Calu3 (cell line): ENCODE measurements around the gene QPRT. TPM values are rescaled to one million over a fixed set of nuclear protein-coding genes. Genes with fewer than 3 reads are reported as not detected.

ENCODE experiments used
- BruUV-seq: library from RNA; stranded (reverse); fragments of 400-500 nt; replicated peaks from 2 replicates; lab custom pipeline; 2021; lab: Mats Ljungman, UMichigan
- CTCF ChIA-PET: fragments of 300-600 bp; sonication (Branson Sonifier 250); formaldehyde crosslinking; loops from one replicate; lab custom pipeline; 2022; ENCODE audit warnings: antibody characterized with exemption; lab: Charles Lee
- DNase-seq: peaks from one replicate; pipeline ENCODE4 v3.0.0; 2022
- H3K27ac Mint-ChIP-seq: one replicate; pipeline ENCODE4 v1.8.0; 2022; ENCODE audit warnings: mixed read lengths; ENCODE audit not compliant: unreplicated experiment
- H3K27me3 Mint-ChIP-seq: one replicate; pipeline ENCODE4 v1.8.0; 2022; ENCODE audit warnings: mixed read lengths; ENCODE audit not compliant: unreplicated experiment
- H3K36me3 Mint-ChIP-seq: one replicate; pipeline ENCODE4 v1.8.0; 2022; ENCODE audit warnings: mild to moderate bottlenecking, moderate library complexity, mixed read lengths; ENCODE audit not compliant: insufficient read depth, unreplicated experiment
- H3K4me1 Mint-ChIP-seq: one replicate; pipeline ENCODE4 v1.8.0; 2022; ENCODE audit warnings: mild to moderate bottlenecking, low read depth, mixed read lengths; ENCODE audit not compliant: unreplicated experiment
- H3K4me3 Mint-ChIP-seq: one replicate; pipeline ENCODE4 v1.8.0; 2022; ENCODE audit warnings: mild to moderate bottlenecking, low read depth, moderate library complexity, mixed read lengths; ENCODE audit not compliant: unreplicated experiment
- H3K9me3 Mint-ChIP-seq: one replicate; pipeline ENCODE4 v1.8.0; 2022; ENCODE audit warnings: low read depth, mixed read lengths; ENCODE audit not compliant: unreplicated experiment
- CTCF ChIP-seq: fragments of 200-600 bp; IDR thresholded peaks from one replicate; pipeline ENCODE4 v1.8.0; 2022; ENCODE audit warnings: antibody characterized with exemption; ENCODE audit not compliant: unreplicated experiment
- intact Hi-C: fragments of 100-400 bp; cut with micrococcal nuclease; formaldehyde crosslinking; loops from one replicate; pipeline ENCODE4 v1.10.0; 2022; ENCODE audit not compliant: unreplicated experiment
- total RNA-seq: library from RNA; stranded (reverse); gene quantifications from 2 replicates; pipeline ENCODE4 v1.2.3, GENCODE V29; 2022

Gene QPRT
- total RNA-seq, 1 experiment from 2014 or later, result 4.6 TPM

- no TSS peak for BruUV-seq
Observed at GRCh38 chr16:29714396-29714795, 35.4 kb downstream of the QPRT start.

DNA sequence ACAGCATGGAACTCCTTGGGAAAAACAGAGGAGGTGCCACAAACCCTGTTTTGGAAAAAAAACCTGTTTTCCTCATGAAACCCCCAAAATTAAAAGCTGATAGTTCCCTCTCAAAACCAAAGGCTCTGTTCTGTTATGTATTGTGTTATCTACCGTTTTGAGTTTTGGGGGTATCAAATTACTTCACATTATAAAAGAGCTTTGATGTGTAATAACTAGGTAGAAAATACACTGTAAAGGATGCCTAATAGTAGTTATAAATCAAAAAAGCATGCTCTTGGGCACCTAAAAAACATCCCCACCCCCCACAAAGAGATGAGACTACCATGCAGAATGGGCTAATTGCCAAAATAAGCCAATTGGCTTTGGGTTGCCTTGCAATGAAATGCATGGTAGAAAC is 36.0 kb downstream of the QPRT start:
- intact Hi-C loops, result no loop called here
- DNase-seq, result no peak
- Mint-ChIP-seq H3K9me3 (no peaks in the 10 kb centered on the region), H3K4me1 (peaks cover 21% of the 10 kb centered on the region), H3K27me3 (peaks cover 18% of the 10 kb centered on the region), H3K27ac (no peak overlapping the region), H3K36me3 (no peaks in the 10 kb centered on the region), H3K4me3 (no peak overlapping the region)
- no TSS peak for BruUV-seq
- CTCF ChIA-PET, result interaction anchor here (0.6 to 1.7 kb wide), 4 partner anchors 15 to 1109 kb away, joined by 3 to 5 read pairs (median 3); no protein-coding TSS in a partner anchor
- TF ChIP-seq CTCF, result no peak

More at GRCh38 chr16:29714396-29714795, 35.4 kb downstream of the QPRT start:
- no peak overlapping the region for H3K27ac Mint-ChIP-seq
- H3K9me3 Mint-ChIP-seq, result no peaks in the 10 kb centered on the region
- no peak overlapping the region for H3K4me3 Mint-ChIP-seq
- CTCF ChIA-PET, result interaction anchor here (1.7 kb wide), 1 partner anchor 14 kb away, joined by 5 read pairs; no protein-coding TSS in a partner anchor
- DNase-seq, result no peak
- no peak for TF ChIP-seq CTCF
- intact Hi-C loops, result no loop called here
- peaks cover 12% of the 10 kb centered on the region for H3K27me3 Mint-ChIP-seq
- peaks cover 23% of the 10 kb centered on the region for H3K4me1 Mint-ChIP-seq
- H3K36me3 Mint-ChIP-seq, result no peaks in the 10 kb centered on the region

- Mint-ChIP-seq H3K9me3 (no peaks in the 10 kb centered on the region), H3K36me3 (no peaks in the 10 kb centered on the region), H3K4me1 (peaks cover 9% of the 10 kb centered on the region), H3K27ac (no peak overlapping the region), H3K27me3 (peaks cover 18% of the 10 kb centered on the region), H3K4me3 (no peak overlapping the region)
- DNase-seq, result no peak
- CTCF ChIA-PET, result interaction anchor here (0.6 to 1.7 kb wide), 4 partner anchors 21 to 131 kb away, joined by 3 to 7 read pairs (median 3); no protein-coding TSS in a partner anchor
- BruUV-seq, result no TSS peak
- TF ChIP-seq CTCF, result no peak
- intact Hi-C loops, result no loop called here
Observed at GRCh38 chr16:29717113-29717512, 38.1 kb downstream of the QPRT start.

DNA sequence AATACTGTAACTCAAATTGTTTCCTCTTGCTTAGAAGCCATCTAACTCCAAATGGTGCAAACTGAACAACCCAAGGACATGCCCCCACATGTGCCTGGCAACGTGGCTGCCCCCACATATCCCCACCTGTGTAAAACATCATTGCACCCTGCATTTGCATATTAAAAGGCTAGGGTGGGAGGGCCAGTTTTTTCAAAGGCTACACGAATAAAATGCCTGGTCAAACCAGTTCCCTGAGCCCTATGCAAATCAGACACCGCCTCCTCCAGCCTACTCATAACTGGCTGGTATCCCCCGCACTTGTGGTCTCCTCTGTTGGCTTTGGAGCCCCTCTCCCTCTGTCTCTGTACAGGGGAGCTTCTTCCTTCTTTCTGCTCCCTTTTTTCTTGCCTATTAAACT is 40.1 kb downstream of the QPRT start:
- Mint-ChIP-seq H3K9me3 (no peaks in the 10 kb centered on the region), H3K27me3 (peaks cover 18% of the 10 kb centered on the region), H3K36me3 (no peaks in the 10 kb centered on the region), H3K27ac (no peak overlapping the region), H3K4me3 (no peak overlapping the region), H3K4me1 (peaks cover 9% of the 10 kb centered on the region)
- TF ChIP-seq CTCF, result no peak
- intact Hi-C loops, result no loop called here
- no TSS peak for BruUV-seq
- CTCF ChIA-PET, result interaction anchor here (1.7 kb wide), 1 partner anchor 129 kb away, joined by 3 read pairs; no protein-coding TSS in a partner anchor
- DNase-seq, result no peak
